HG03175 (cell line): Measurements from ENCODE around the gene BCAS3.
"Not testable (repeated sequence)": the region's sequence is repeated elsewhere in the genome, so short reads cannot be mapped to it uniquely, and the experiment has no call there.

Experiments
- ATAC-seq: cut with Tn5 transposase; IDR thresholded peaks from one replicate; pipeline ENCODE4 v1.9.1; 2021; ENCODE audit warnings: mild to moderate bottlenecking, moderate library complexity; ENCODE audit not compliant: unreplicated experiment

Gene BCAS3

DNA sequence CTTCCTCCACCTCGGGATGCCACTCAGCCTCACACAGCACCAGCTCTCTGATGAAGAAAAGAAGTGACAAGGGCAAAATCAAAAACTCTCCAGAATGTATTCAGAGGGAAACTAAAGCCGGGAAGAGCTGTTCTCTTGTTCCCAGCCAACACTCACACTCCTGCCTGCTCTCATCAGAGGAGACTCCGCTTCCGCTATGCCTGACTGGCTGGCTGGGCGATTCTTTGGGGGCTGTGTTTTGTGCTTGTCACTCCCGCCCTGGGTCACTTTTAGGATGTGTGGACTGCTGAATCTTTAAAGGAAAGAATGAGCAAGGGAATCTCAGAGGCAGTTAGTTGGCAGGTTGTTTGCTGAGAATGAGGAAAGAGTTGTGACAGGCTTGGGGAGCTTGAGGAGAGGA is 667.4 kb downstream of the BCAS3 start:
- no peak for ATAC-seq

- ATAC-seq, result no peak
Measured at GRCh38 chr17:61345825-61346666, 668.4 kb downstream of the BCAS3 start.

DNA sequence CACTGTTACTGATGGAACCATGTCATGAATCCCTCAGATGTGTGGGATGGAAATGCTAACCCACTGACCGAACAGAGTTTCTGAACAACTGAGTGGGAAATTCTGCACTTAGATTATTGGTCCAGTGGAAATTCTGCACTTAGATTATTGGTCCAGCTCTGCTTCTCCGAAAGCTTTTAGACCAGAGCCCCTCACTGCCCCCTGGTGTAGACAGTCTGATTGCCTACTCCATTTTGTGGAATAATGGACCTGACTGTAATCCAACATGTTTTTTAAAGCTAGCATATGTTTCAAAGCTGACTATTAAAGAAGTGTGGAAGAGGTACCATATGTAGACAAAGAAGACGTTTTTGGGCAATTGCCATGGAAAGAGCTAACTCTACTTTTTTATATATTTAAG is 671.7 kb downstream of the BCAS3 start:
- no peak for ATAC-seq

- no peak for ATAC-seq
Measured at GRCh38 chr17:61351745-61352407, 674.2 kb downstream of the BCAS3 start.

GRCh38 chr17:61352408-61352770 is 674.7 kb downstream of the BCAS3 start:
- no peak for ATAC-seq

- ATAC-seq, result no peak
Measured at GRCh38 chr17:61352781-61353491, 675.3 kb downstream of the BCAS3 start.

GRCh38 chr17:61353615-61354014 is 676.0 kb downstream of the BCAS3 start:
- ATAC-seq, result no peak

DNA sequence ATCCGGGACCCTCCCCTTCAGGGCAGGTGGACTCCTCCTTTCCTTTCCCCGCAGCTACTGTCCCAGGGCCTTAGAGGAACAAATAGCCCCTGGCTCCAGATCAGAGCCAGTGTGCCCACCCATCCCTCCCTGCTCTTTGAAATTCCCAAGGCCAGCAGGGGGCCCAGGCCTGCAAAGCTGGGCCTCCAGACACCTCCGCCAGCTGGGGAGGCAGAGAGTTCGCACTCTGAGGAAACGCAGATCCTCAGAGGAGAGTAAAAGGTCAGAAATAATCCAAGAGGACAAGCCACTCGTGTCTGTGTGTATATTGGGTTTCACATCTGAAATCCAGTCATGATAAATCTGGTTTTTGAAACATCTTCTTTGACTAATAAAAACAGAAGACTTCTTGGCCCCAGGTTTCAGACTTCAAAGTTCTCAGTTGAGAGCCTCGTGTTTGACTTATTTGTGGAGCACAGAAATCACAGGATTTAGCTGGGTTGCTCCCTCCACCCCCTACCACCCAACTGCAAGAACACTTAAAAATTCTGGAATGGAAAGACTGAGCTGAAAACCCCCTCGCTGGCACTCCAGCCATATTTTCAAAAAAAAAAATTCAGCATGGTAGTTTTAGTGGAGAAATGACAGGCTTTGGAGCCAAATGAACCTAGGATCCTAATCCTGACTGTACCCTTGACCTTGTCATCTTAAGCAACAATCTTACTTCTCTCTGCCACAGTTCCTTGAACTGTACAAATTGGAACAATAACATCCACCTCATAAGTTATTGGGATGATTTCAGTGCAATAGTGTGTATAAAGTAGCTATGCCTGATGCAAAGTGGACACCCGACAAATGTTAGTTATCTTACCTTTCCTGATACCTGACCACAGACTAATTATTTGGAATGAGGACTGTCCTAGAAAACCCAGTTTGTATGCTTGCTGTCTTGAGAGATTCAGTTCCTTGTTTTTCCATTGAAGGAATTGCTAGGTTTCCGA is 677.5 kb downstream of the BCAS3 start:
- ATAC-seq, result no peak

DNA sequence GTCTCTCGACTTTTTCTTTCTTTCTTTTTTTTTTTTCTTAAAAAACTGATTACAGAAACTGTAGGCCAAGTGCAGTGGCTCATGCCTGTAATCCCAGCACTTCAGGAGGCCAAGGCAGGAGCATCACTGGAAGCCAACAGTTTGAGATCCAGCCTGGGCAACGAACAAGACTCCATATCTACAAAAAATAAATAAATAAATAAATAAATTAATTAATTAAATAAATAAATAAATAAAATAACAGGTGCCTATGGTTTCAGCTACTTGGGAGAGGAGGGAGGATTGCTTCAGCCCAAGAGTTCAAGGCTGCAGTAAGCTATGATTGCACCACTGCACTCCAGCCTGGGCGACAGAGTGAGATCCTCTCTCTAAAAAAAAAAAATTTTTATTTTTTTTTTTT is 679.4 kb downstream of the BCAS3 start:
- not testable (repeated sequence) for ATAC-seq

DNA sequence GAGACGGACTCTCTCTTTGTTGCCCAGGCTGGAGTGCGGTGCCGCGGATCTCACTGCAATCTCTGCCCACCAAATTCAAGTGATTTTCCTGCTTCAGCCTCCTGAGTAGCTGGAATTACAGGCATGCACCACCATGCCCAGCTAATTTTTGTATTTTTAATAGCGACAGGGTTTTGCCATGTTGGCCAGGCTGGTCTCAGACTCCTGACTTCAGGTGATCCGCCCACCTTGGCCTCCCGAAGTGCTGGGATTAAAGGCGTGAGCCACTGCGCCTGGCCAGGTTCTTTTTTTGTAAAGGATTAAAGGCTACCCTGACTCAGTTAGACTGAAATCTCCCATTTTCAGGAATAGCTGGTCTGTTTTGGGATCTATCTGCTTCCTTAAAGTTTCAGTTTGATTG is 681.9 kb downstream of the BCAS3 start:
- ATAC-seq, result not testable (repeated sequence)

- ATAC-seq, result no peak
Measured at GRCh38 chr17:61360318-61360943, 682.8 kb downstream of the BCAS3 start.

- ATAC-seq, result no peak
Measured at GRCh38 chr17:61361084-61361483, 683.4 kb downstream of the BCAS3 start.

- ATAC-seq, result no peak
Measured at GRCh38 chr17:61362396-61362795, 684.7 kb downstream of the BCAS3 start.

DNA sequence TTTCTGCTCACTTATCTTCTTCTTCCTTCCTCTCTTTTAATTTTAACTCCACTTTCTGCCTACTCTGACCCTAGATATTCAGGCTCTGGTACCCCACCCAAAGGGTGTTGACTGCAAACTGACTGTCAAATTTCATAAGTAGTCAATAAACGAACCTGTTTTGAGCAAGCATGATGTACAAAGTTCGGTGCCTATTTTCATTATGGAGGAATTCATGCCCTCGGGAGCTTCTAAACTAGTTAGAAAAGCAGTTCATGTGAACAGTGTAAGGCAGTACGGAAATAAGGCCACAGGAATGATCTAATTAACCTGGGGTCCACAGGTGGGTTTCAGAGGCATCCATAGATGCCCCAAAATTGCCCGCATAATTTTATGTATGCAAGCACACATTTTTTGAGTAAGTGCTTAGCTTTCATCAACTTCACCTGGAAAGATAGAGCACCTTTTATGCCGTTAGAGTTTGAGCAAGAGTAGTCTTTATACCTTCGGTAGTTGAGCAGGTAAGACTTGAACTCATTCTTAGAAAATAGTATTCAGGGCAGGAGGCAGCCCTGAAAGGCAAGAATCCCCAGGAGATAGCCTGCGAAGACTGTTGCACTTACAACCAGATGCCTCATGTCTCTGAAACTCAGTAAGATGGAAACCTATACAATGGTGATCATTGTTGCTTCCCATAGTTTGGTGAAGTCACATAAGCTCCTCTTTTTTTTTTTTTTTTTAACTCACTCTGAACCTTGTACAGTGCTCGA is 685.4 kb downstream of the BCAS3 start:
- ATAC-seq, result no peak

GRCh38 chr17:61363601-61364462 is 686.2 kb downstream of the BCAS3 start:
- no peak for ATAC-seq

- ATAC-seq, result no peak
Measured at GRCh38 chr17:61364463-61364846, 686.8 kb downstream of the BCAS3 start.

- no peak for ATAC-seq
Measured at GRCh38 chr17:61366076-61366714, 688.5 kb downstream of the BCAS3 start.
